ENCODE measurements around the gene CARD18. TPM values are rescaled to one million over a fixed set of nuclear protein-coding genes. Genes with fewer than 3 reads are reported as not detected.
"Not testable (repeated sequence)": the region's sequence is repeated elsewhere in the genome, so short reads cannot be mapped to it uniquely, and the experiment has no call there.

The CARD18 gene
- polyA plus RNA-seq, 3 donors: not detected

DNA sequence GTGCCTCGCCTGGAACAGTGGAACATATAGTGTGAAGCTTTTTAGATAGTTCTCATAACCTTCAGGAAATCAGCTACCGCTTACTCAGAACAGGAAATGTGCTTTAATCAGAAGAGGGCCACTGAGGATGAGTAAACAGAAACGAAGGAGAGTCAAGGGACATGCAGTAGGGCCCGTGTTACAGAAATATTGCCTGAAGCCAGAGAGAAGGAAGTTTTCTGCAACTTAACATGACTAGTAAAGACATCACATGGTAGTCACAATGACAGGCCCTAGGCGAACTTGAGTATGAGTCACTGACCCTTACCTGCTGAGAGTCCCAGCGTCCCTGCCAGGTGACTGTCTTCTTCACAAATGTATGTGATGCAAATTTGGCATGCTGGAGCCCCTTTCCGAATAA is 39.4 kb downstream of the CARD18 start:
- no peak for DNase-seq (ENCODE audit: extremely low read depth in 1 of 11, low read depth in 9 of 11, low spot score in 4 of 11)

DNA sequence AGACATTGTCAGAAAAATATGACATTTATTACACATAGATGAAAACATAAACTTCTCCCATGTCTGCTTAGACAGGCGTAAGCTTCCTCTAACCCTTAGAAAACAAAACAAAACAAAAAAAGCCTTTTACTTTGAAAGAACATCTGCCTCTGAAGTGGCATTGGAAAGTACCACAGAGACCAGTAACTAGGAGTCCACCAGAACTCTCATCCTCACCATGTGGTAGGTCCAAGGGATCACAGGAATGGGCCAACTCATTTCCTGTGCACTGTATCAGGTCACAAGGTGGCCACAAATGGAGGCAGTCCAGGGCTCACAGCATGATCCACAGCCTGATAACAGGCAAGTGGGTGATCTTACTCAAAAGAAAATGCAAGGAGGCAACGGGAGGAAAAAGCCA is 40.0 kb downstream of the CARD18 start:
- DNase-seq (ENCODE audit: extremely low read depth in 1 of 11, low read depth in 9 of 11, low spot score in 4 of 11): not testable (repeated sequence)

DNA sequence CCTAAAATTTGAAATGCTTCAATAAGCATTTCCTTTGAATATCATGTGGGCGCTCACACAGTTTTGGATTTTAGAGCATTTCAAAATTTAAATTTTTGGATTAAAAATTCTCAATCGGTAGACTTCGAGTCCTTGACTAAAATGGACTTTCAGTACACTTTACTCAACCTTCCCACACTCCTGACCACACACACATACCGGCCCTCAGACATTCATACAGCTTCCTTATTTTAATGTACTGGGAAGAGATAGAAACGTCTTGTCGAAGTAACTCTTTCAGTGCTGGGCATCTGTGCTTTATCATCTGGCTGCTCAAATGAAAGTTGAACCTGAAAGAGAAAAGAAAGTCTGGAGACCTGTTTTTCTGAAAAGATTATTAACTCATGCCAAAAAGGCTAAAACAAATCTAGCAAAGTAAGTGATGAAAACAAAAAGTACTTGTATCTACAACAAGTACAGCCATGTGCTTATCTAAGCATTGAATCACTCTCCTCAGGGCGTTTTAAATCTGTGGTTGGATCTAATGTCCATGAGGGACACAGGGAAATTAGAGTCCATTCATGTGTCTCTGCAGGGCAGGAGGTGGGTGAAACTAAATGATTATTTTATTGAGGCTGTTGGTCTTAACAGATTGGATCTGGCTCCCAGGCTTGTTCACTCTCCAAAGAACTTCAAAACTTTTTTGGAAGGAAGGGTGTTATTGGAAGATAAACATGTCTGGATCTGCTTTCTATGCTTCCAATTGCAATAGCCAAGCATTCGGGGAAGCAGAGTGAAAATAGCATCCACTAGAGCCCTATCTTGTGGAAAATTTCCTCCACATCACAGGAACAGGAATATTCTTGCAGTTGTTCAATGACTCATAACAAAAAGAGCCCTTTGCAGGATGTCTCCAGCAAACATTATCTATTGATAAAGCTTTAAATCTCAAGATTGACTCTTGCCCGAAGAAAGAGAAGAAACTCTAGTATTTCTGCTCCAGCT is 47.0 kb downstream of the CARD18 start:
- no peak for DNase-seq (ENCODE audit: extremely low read depth in 1 of 11, low read depth in 9 of 11, low spot score in 4 of 11)

Other genes starting within 250 kb of the CARD18 start
- under 1 TPM; 0.58 to 0.69 (median 0.62) TPM for gene CASP12, start 241.3 kb downstream of the CARD18 start, polyA plus RNA-seq (ENCODE audit: insufficient read length in 3 of 3)
- 10 to 100 TPM; 18.9 to 21.1 (median 20.0) TPM for gene CASP4, start 171.2 kb downstream of the CARD18 start, polyA plus RNA-seq (ENCODE audit: insufficient read length in 3 of 3)
- not detected for gene CASP5, start 116.6 kb downstream of the CARD18 start, polyA plus RNA-seq (ENCODE audit: insufficient read length in 3 of 3)
- gene CASP1, start 104.6 kb downstream of the CARD18 start, polyA plus RNA-seq (ENCODE audit: insufficient read length in 3 of 3): 1 to 10 TPM; 3.4 to 5.9 (median 4.9) TPM
- 1 to 10 TPM; 1.6 to 2.1 (median 1.7) TPM for gene CARD16, start 94.4 kb downstream of the CARD18 start, polyA plus RNA-seq (ENCODE audit: insufficient read length in 3 of 3)